ENCODE results near the gene RBKS. TPM values are rescaled to one million over a fixed set of nuclear protein-coding genes. Genes with fewer than 3 reads are reported as not detected.

The RBKS gene
- polyA plus RNA-seq, 6 donors from 2014 or later = 2.2 to 5.3 (median 3.5) TPM

- no peak for DNase-seq
- H3K36me3 Mint-ChIP-seq = peaks cover 13 to 21% of the 10 kb centered on the region in 2 donors
- no peaks in the 10 kb centered on the region for H3K27me3 Mint-ChIP-seq
- no peak overlapping the region for H3K4me3 Mint-ChIP-seq
- H3K9me3 Mint-ChIP-seq = no peaks in the 10 kb centered on the region
- peaks cover 15 to 24% (median 19%) of the 10 kb centered on the region in 3 donors for H3K4me1 Mint-ChIP-seq
- no peak overlapping the region for H3K27ac Mint-ChIP-seq
- no peak for ATAC-seq (ENCODE audit: low read depth in 2 of 2)
These were observed 11.0 kb upstream of the RBKS start for GRCh38 chr2:27901234-27901633.

- no peak overlapping the region for H3K4me3 Mint-ChIP-seq
- H3K36me3 Mint-ChIP-seq = peaks cover 14 to 18% of the 10 kb centered on the region in 2 donors
- H3K9me3 Mint-ChIP-seq = no peaks in the 10 kb centered on the region
- no peaks in the 10 kb centered on the region for H3K27me3 Mint-ChIP-seq
- peak; percentile 33 for DNase-seq
- peaks cover 12 to 25% (median 23%) of the 10 kb centered on the region in 3 donors for H3K4me1 Mint-ChIP-seq
- peak; percentile 92 to 96 for ATAC-seq (ENCODE audit: low read depth in 2 of 2)
- H3K27ac Mint-ChIP-seq = peak overlapping the region; percentile 81 to 100 (median 90)
These were observed 7.5 kb upstream of the RBKS start for GRCh38 chr2:27897717-27898116.

GRCh38 chr2:27893006-27893405 lies 2.8 kb upstream of the RBKS start:
- ATAC-seq (ENCODE audit: low read depth in 2 of 2) = no peak
- H3K36me3 Mint-ChIP-seq = peaks cover 11 to 14% of the 10 kb centered on the region in 2 donors
- H3K4me1 Mint-ChIP-seq = peaks cover 27 to 47% (median 43%) of the 10 kb centered on the region in 3 donors
- H3K9me3 Mint-ChIP-seq = peaks cover 0 to 6% (median 2%) of the 10 kb centered on the region in 7 donors
- H3K27ac Mint-ChIP-seq = peak overlapping the region; percentile 70 to 100 (median 100)
- H3K27me3 Mint-ChIP-seq = peaks cover 0 to 6% (median 5%) of the 10 kb centered on the region in 3 donors
- no peak overlapping the region for H3K4me3 Mint-ChIP-seq
- DNase-seq = peak; percentile 11

- Mint-ChIP-seq H3K4me1 (peaks cover 18 to 35% (median 34%) of the 10 kb centered on the region in 3 donors), H3K4me3 (peak overlapping the region in 7 of 8 donors; percentile 94 to 99 (median 97)), H3K36me3 (peaks cover 11 to 14% of the 10 kb centered on the region in 2 donors), H3K27me3 (peaks cover 0 to 6% (median 5%) of the 10 kb centered on the region in 3 donors), H3K27ac (peak overlapping the region; percentile 100), H3K9me3 (peaks cover 0 to 6% (median 2%) of the 10 kb centered on the region in 7 donors)
- DNase-seq = no peak
- ATAC-seq (ENCODE audit: low read depth in 2 of 2) = no peak
These were observed 1.5 kb upstream of the RBKS start for GRCh38 chr2:27891673-27892105.

GRCh38 chr2:27890924-27891672 lies 911 bp upstream of the RBKS start:
- Mint-ChIP-seq H3K9me3 (peaks cover 0 to 6% (median 2%) of the 10 kb centered on the region in 7 donors), H3K27ac (peak overlapping the region; percentile 100), H3K4me3 (peak overlapping the region; percentile 94 to 99 (median 98)), H3K27me3 (peaks cover 0 to 6% (median 5%) of the 10 kb centered on the region in 3 donors), H3K36me3 (peaks cover 10 to 11% of the 10 kb centered on the region in 2 donors), H3K4me1 (peaks cover 18 to 33% (median 31%) of the 10 kb centered on the region in 3 donors)
- ATAC-seq (ENCODE audit: low read depth in 2 of 2) = peak; percentile 65 to 67
- peak; percentile 97 for DNase-seq

- H3K4me1 Mint-ChIP-seq = peaks cover 18 to 33% (median 31%) of the 10 kb centered on the region in 3 donors
- peak overlapping the region; percentile 100 for H3K27ac Mint-ChIP-seq
- H3K36me3 Mint-ChIP-seq = peaks cover 0 to 9% of the 10 kb centered on the region in 2 donors
- DNase-seq (peak; percentile 54), ATAC-seq (ENCODE audit: low read depth in 2 of 2) (peak; percentile 3 to 11)
- peaks cover 0 to 6% (median 2%) of the 10 kb centered on the region in 7 donors for H3K9me3 Mint-ChIP-seq
- H3K27me3 Mint-ChIP-seq = peaks cover 0 to 6% (median 5%) of the 10 kb centered on the region in 3 donors
- H3K4me3 Mint-ChIP-seq = peak overlapping the region; percentile 94 to 99 (median 98)
These were observed 427 bp downstream of the RBKS start for GRCh38 chr2:27889774-27890145.

- peaks cover 0 to 6% (median 2%) of the 10 kb centered on the region in 7 donors for H3K9me3 Mint-ChIP-seq
- ATAC-seq (ENCODE audit: low read depth in 2 of 2) (no peak), DNase-seq (no peak)
- H3K27ac Mint-ChIP-seq = peak overlapping the region in 5 of 6 donors; percentile 1 to 100 (median 69)
- no peaks in the 10 kb centered on the region for H3K36me3 Mint-ChIP-seq
- peaks cover 0 to 6% (median 5%) of the 10 kb centered on the region in 3 donors for H3K27me3 Mint-ChIP-seq
- peaks cover 18 to 33% (median 31%) of the 10 kb centered on the region in 3 donors for H3K4me1 Mint-ChIP-seq
- peak overlapping the region in 1 of 8 donors; percentile 95 for H3K4me3 Mint-ChIP-seq
These were observed 1.4 kb downstream of the RBKS start for GRCh38 chr2:27888790-27889189.

- Mint-ChIP-seq H3K27ac (peak overlapping the region in 5 of 6 donors; percentile 20 to 100 (median 79)), H3K4me3 (peak overlapping the region in 2 of 8 donors; percentile 39 to 55), H3K4me1 (peaks cover 18 to 31% (median 29%) of the 10 kb centered on the region in 3 donors), H3K27me3 (peaks cover 0 to 6% (median 5%) of the 10 kb centered on the region in 3 donors), H3K36me3 (no peaks in the 10 kb centered on the region), H3K9me3 (peaks cover 0 to 6% (median 2%) of the 10 kb centered on the region in 7 donors)
- ATAC-seq (ENCODE audit: low read depth in 2 of 2) (no peak), DNase-seq (no peak)
These were observed 2.4 kb downstream of the RBKS start for GRCh38 chr2:27887830-27888229.

GRCh38 chr2:27887111-27887510 lies 3.1 kb downstream of the RBKS start:
- Mint-ChIP-seq H3K27me3 (peaks cover 0 to 6% (median 5%) of the 10 kb centered on the region in 3 donors), H3K27ac (peak overlapping the region in 4 of 6 donors; percentile 44 to 100 (median 58)), H3K4me3 (peak overlapping the region in 2 of 8 donors; percentile 12 to 39), H3K36me3 (peaks cover 0 to 1% of the 10 kb centered on the region in 2 donors), H3K9me3 (peaks cover 0 to 11% (median 4%) of the 10 kb centered on the region in 7 donors), H3K4me1 (peaks cover 18 to 26% (median 23%) of the 10 kb centered on the region in 3 donors)
- ATAC-seq (ENCODE audit: low read depth in 2 of 2) (no peak), DNase-seq (no peak)

GRCh38 chr2:27886322-27886721 lies 3.9 kb downstream of the RBKS start:
- H3K27ac Mint-ChIP-seq = peak overlapping the region in 1 of 6 donors; percentile 100
- H3K9me3 Mint-ChIP-seq = peaks cover 0 to 17% (median 4%) of the 10 kb centered on the region in 7 donors
- peaks cover 17 to 20% (median 18%) of the 10 kb centered on the region in 3 donors for H3K4me1 Mint-ChIP-seq
- H3K27me3 Mint-ChIP-seq = peaks cover 0 to 5% (median 5%) of the 10 kb centered on the region in 3 donors
- H3K4me3 Mint-ChIP-seq = no peak overlapping the region
- ATAC-seq (ENCODE audit: low read depth in 2 of 2) = no peak
- peaks cover 0 to 8% of the 10 kb centered on the region in 2 donors for H3K36me3 Mint-ChIP-seq
- DNase-seq = no peak

- H3K27ac Mint-ChIP-seq = peak overlapping the region in 1 of 6 donors; percentile 100
- peaks cover 0 to 15% (median 0%) of the 10 kb centered on the region in 7 donors for H3K9me3 Mint-ChIP-seq
- ATAC-seq (ENCODE audit: low read depth in 2 of 2) = no peak
- H3K4me1 Mint-ChIP-seq = peaks cover 11 to 16% (median 12%) of the 10 kb centered on the region in 3 donors
- H3K4me3 Mint-ChIP-seq = no peak overlapping the region
- DNase-seq = no peak
- no peaks in the 10 kb centered on the region for H3K27me3 Mint-ChIP-seq
- H3K36me3 Mint-ChIP-seq = peaks cover 0 to 8% of the 10 kb centered on the region in 2 donors
These were observed 4.5 kb downstream of the RBKS start for GRCh38 chr2:27885661-27886060.

GRCh38 chr2:27885234-27885633 lies 5.0 kb downstream of the RBKS start:
- Mint-ChIP-seq H3K27ac (peak overlapping the region in 1 of 6 donors; percentile 100), H3K4me1 (peaks cover 8 to 14% (median 9%) of the 10 kb centered on the region in 3 donors), H3K9me3 (peaks cover 0 to 15% (median 2%) of the 10 kb centered on the region in 7 donors), H3K4me3 (no peak overlapping the region), H3K36me3 (peaks cover 0 to 8% of the 10 kb centered on the region in 2 donors), H3K27me3 (no peaks in the 10 kb centered on the region)
- no peak for DNase-seq
- ATAC-seq (ENCODE audit: low read depth in 2 of 2) = no peak

GRCh38 chr2:27884601-27885000 lies 5.6 kb downstream of the RBKS start:
- no peaks in the 10 kb centered on the region for H3K27me3 Mint-ChIP-seq
- DNase-seq = no peak
- peaks cover 1 to 18% (median 3%) of the 10 kb centered on the region in 7 donors for H3K9me3 Mint-ChIP-seq
- peaks cover under 1 to 8% of the 10 kb centered on the region in 2 donors for H3K36me3 Mint-ChIP-seq
- no peak overlapping the region for H3K4me3 Mint-ChIP-seq
- H3K27ac Mint-ChIP-seq = peak overlapping the region in 1 of 6 donors; percentile 100
- H3K4me1 Mint-ChIP-seq = peaks cover 2 to 8% (median 2%) of the 10 kb centered on the region in 3 donors
- no peak for ATAC-seq (ENCODE audit: low read depth in 2 of 2)
